Adipocyte (in vitro differentiated cells): Measurements from ENCODE around the gene MTA3.

Experiments used
- DNase-seq: peaks from one replicate; pipeline ENCODE4 v3.0.0-alpha.2; 2015; ENCODE audit warnings: low read depth
- H3K27me3 ChIP-seq: replicated peaks from 2 replicates; pipeline ENCODE4 v1.7.0; 2013; ENCODE audit warnings: mild to moderate bottlenecking, low read length, moderate library complexity; ENCODE audit not compliant: control insufficient read depth, insufficient read depth
- H3K36me3 ChIP-seq: 2 replicates; pipeline ENCODE4 v1.7.0; 2013; ENCODE audit warnings: low read length, mild to moderate bottlenecking, moderate library complexity; ENCODE audit not compliant: control insufficient read depth, insufficient read depth, severe bottlenecking
- H3K4me1 ChIP-seq: 2 replicates; pipeline ENCODE4 v1.7.0; 2013; ENCODE audit warnings: mild to moderate bottlenecking, low read length, moderate library complexity; ENCODE audit not compliant: control insufficient read depth, insufficient read depth
- H3K4me3 ChIP-seq: 2 replicates; pipeline ENCODE4 v1.7.0; 2013; ENCODE audit warnings: mild to moderate bottlenecking, low read length, moderate library complexity
- H3K9ac ChIP-seq: 2 replicates; pipeline ENCODE4 v1.7.0; 2013; ENCODE audit warnings: mild to moderate bottlenecking, low read length, moderate library complexity
- H3K9me3 ChIP-seq: 2 replicates; pipeline ENCODE4 v1.7.0; 2013; ENCODE audit warnings: mild to moderate bottlenecking, low read length, moderate library complexity; ENCODE audit not compliant: control insufficient read depth

Gene MTA3

GRCh38 chr2:42741140-42741539 is 172.7 kb downstream of the MTA3 start:
- Histone ChIP-seq H3K27me3 (no peaks in the 10 kb centered on the region), H3K4me1 (peaks cover 9% of the 10 kb centered on the region), H3K9ac (no peak overlapping the region), H3K36me3 (no peaks in the 10 kb centered on the region), H3K4me3 (no peak overlapping the region), H3K9me3 (peaks cover 3% of the 10 kb centered on the region)
- DNase-seq = no peak

GRCh38 chr2:42742740-42743658 is 174.6 kb downstream of the MTA3 start:
- H3K36me3 ChIP-seq = no peaks in the 10 kb centered on the region
- H3K4me1 ChIP-seq = peaks cover 6% of the 10 kb centered on the region
- peak; percentile 43 for DNase-seq
- peaks cover 3% of the 10 kb centered on the region for H3K9me3 ChIP-seq
- H3K4me3 ChIP-seq = no peak overlapping the region
- no peaks in the 10 kb centered on the region for H3K27me3 ChIP-seq
- no peak overlapping the region for H3K9ac ChIP-seq

- Histone ChIP-seq H3K36me3 (no peaks in the 10 kb centered on the region), H3K9me3 (peaks cover 3% of the 10 kb centered on the region), H3K9ac (no peak overlapping the region), H3K27me3 (no peaks in the 10 kb centered on the region), H3K4me3 (no peak overlapping the region), H3K4me1 (peaks cover 6% of the 10 kb centered on the region)
- no peak for DNase-seq
These were observed 175.2 kb downstream of the MTA3 start for GRCh38 chr2:42743659-42743990.

GRCh38 chr2:42744545-42745082 is 176.2 kb downstream of the MTA3 start:
- DNase-seq = no peak
- no peak overlapping the region for H3K9ac ChIP-seq
- H3K36me3 ChIP-seq = no peaks in the 10 kb centered on the region
- H3K9me3 ChIP-seq = peaks cover 3% of the 10 kb centered on the region
- peaks cover 6% of the 10 kb centered on the region for H3K4me1 ChIP-seq
- no peak overlapping the region for H3K4me3 ChIP-seq
- H3K27me3 ChIP-seq = no peaks in the 10 kb centered on the region

- Histone ChIP-seq H3K4me3 (no peak overlapping the region), H3K4me1 (peaks cover 6% of the 10 kb centered on the region), H3K9ac (no peak overlapping the region), H3K36me3 (no peaks in the 10 kb centered on the region), H3K9me3 (no peaks in the 10 kb centered on the region), H3K27me3 (no peaks in the 10 kb centered on the region)
- DNase-seq = no peak
These were observed 179.0 kb downstream of the MTA3 start for GRCh38 chr2:42747422-42747821.

GRCh38 chr2:42748840-42749239 is 180.4 kb downstream of the MTA3 start:
- Histone ChIP-seq H3K4me1 (peaks cover 6% of the 10 kb centered on the region), H3K36me3 (no peaks in the 10 kb centered on the region), H3K4me3 (no peak overlapping the region), H3K9me3 (no peaks in the 10 kb centered on the region), H3K9ac (no peak overlapping the region), H3K27me3 (no peaks in the 10 kb centered on the region)
- DNase-seq = no peak

- no peak for DNase-seq
- Histone ChIP-seq H3K9ac (no peak overlapping the region), H3K27me3 (no peaks in the 10 kb centered on the region), H3K36me3 (no peaks in the 10 kb centered on the region), H3K4me1 (peaks cover 22% of the 10 kb centered on the region), H3K9me3 (no peaks in the 10 kb centered on the region), H3K4me3 (no peak overlapping the region)
These were observed 183.9 kb downstream of the MTA3 start for GRCh38 chr2:42752314-42752713.

GRCh38 chr2:42752816-42753813 is 184.7 kb downstream of the MTA3 start:
- Histone ChIP-seq H3K9ac (no peak overlapping the region), H3K9me3 (no peaks in the 10 kb centered on the region), H3K27me3 (no peaks in the 10 kb centered on the region), H3K36me3 (no peaks in the 10 kb centered on the region), H3K4me3 (no peak overlapping the region), H3K4me1 (peaks cover 22% of the 10 kb centered on the region)
- DNase-seq = no peak

GRCh38 chr2:42754021-42754775 is 185.8 kb downstream of the MTA3 start:
- Histone ChIP-seq H3K9me3 (no peaks in the 10 kb centered on the region), H3K36me3 (no peaks in the 10 kb centered on the region), H3K4me1 (peaks cover 22% of the 10 kb centered on the region), H3K4me3 (no peak overlapping the region), H3K9ac (no peak overlapping the region), H3K27me3 (no peaks in the 10 kb centered on the region)
- no peak for DNase-seq

- Histone ChIP-seq H3K9ac (no peak overlapping the region), H3K36me3 (no peaks in the 10 kb centered on the region), H3K9me3 (no peaks in the 10 kb centered on the region), H3K4me1 (peaks cover 22% of the 10 kb centered on the region), H3K4me3 (no peak overlapping the region), H3K27me3 (no peaks in the 10 kb centered on the region)
- no peak for DNase-seq
These were observed 186.3 kb downstream of the MTA3 start for GRCh38 chr2:42754776-42755140.
